Sigmoid colon (tissue), 4 donors: ENCODE measurements around the gene HOXA10.

Experiments
- CTCF ChIP-seq, 4 experiments: fragments of 450-650 bp in 3 of 4; fragments of 200-600 bp in 1 of 4; IDR thresholded peaks; one replicate each; pipeline ENCODE4 v1.5.1; 2016 to 2019; ENCODE audit warnings: antibody characterized with exemption in 4 of 4, mild to moderate bottlenecking in 3 of 4, moderate library complexity in 2 of 4
- EP300 ChIP-seq, 4 donors: sonication (generic); formaldehyde crosslinking; IDR thresholded peaks; one replicate each; pipeline ENCODE4 v1.6.1; 2017; ENCODE audit warnings: antibody characterized with exemption in 4 of 4
- POLR2A ChIP-seq, 2 donors: fragments of 450-650 bp; IDR thresholded peaks; one replicate each; pipeline ENCODE4 v1.6.1; 2016; ENCODE audit warnings: antibody characterized with exemption in 2 of 2, mild to moderate bottlenecking in 2 of 2, moderate library complexity in 2 of 2
- POLR2AphosphoS5 ChIP-seq, 4 donors: sonication (generic); formaldehyde crosslinking; IDR thresholded peaks; one replicate each; pipeline ENCODE4 v1.6.1; 2017; ENCODE audit warnings: antibody characterized with exemption in 4 of 4

- peak in 1 of 4 donors; percentile 20 for TF ChIP-seq POLR2AphosphoS5 (IDR thresholded peaks at IDR 0.05)
- no peak for TF ChIP-seq CTCF (IDR thresholded peaks at IDR 0.05)
- TF ChIP-seq EP300 (IDR thresholded peaks at IDR 0.05): no peak
- TF ChIP-seq POLR2A (IDR thresholded peaks at IDR 0.05): no peak
Measured at GRCh38 chr7:27173511-27173955, 587 bp downstream of the HOXA10 start.
